IMR-90 (cell line): ENCODE data around the gene STK40. TPM values are rescaled to one million over a fixed set of nuclear protein-coding genes. Genes with fewer than 3 reads are reported as not detected.

Experiments
- ATAC-seq: fragments of 200-7000 bp; cut with Tn5 transposase; 2 replicates; pipeline ENCODE4 v1.9.1; 2020; ENCODE audit warnings: low read depth, mild to moderate bottlenecking, moderate library complexity
- BruUV-seq: library from RNA; stranded (reverse); fragments of 400-500 nt; replicated peaks from 2 replicates; lab custom pipeline; 2021; lab: Mats Ljungman, UMichigan
- CTCF ChIA-PET: fragments of 300-600 bp; formaldehyde crosslinking; extraction: SDS; loops from one replicate; lab custom pipeline; 2021; ENCODE audit warnings: antibody characterized with exemption; lab: Yijun Ruan, JAX
- POLR2A ChIA-PET: fragments of 300-600 bp; sonication (Branson Sonifier 250); formaldehyde crosslinking; loops from one replicate; lab custom pipeline; 2022; ENCODE audit warnings: antibody characterized with exemption; ENCODE audit not compliant: unreplicated experiment; lab: Charles Lee
- DNase-seq: peaks from one replicate; pipeline ENCODE4 v3.0.0; 2013
- H2AFZ ChIP-seq: replicated peaks from 2 replicates; pipeline ENCODE3; 2013; ENCODE audit warnings: low read length, mild to moderate bottlenecking; ENCODE audit not compliant: poor library complexity
- H2AK5ac ChIP-seq: 2 replicates; pipeline ENCODE4 v1.6.1; 2013; ENCODE audit warnings: low read depth, low read length, inconsistent platforms
- H2AK9ac ChIP-seq: replicated peaks from 2 replicates; pipeline ENCODE3; 2013; ENCODE audit warnings: mild to moderate bottlenecking, low read depth, low read length, moderate library complexity; ENCODE audit not compliant: poor library complexity
- H2BK120ac ChIP-seq: 2 replicates; pipeline ENCODE4 v1.6.1; 2013; ENCODE audit warnings: low read depth, low read length, inconsistent platforms
- H2BK15ac ChIP-seq: 3 replicates; pipeline ENCODE4 v1.6.1; 2013; ENCODE audit warnings: low read depth, low read length, inconsistent platforms
- H2BK20ac ChIP-seq: 2 replicates; pipeline ENCODE4 v1.6.1; 2013; ENCODE audit warnings: low read depth, mild to moderate bottlenecking, inconsistent platforms, low read length, moderate library complexity
- H2BK5ac ChIP-seq: 2 replicates; pipeline ENCODE4 v1.6.1; 2013; ENCODE audit warnings: mild to moderate bottlenecking, low read depth, low read length, inconsistent platforms; ENCODE audit not compliant: poor library complexity, severe bottlenecking
- H3K14ac ChIP-seq: replicated peaks from 2 replicates; pipeline ENCODE4 v1.6.1; 2013; ENCODE audit warnings: low read depth, low read length, inconsistent platforms
- H3K18ac ChIP-seq: 2 replicates; pipeline ENCODE4 v1.6.1; 2013; ENCODE audit warnings: low read depth, low read length, control low read depth
- H3K23ac ChIP-seq: 2 replicates; pipeline ENCODE4 v1.6.1; 2013; ENCODE audit warnings: low read depth, low read length, inconsistent platforms
- H3K27ac ChIP-seq: 2 replicates; pipeline ENCODE4 v1.5.1; 2013; ENCODE audit warnings: mild to moderate bottlenecking, control low read depth, low read length; ENCODE audit not compliant: insufficient read depth
- H3K27me3 ChIP-seq: 2 replicates; pipeline ENCODE4 v1.6.1; 2013; ENCODE audit warnings: low read length; ENCODE audit not compliant: control insufficient read depth, insufficient read depth
- H3K36me3 ChIP-seq: 2 replicates; pipeline ENCODE4 v1.6.1; 2013; ENCODE audit warnings: low read length, mixed read lengths; ENCODE audit not compliant: control insufficient read depth, insufficient read depth
- H3K4ac ChIP-seq: 2 replicates; pipeline ENCODE4 v1.6.1; 2013; ENCODE audit warnings: low read depth, low read length, inconsistent platforms
- H3K4me1 ChIP-seq: 2 replicates; pipeline ENCODE4 v1.6.1; 2013; ENCODE audit warnings: low read length, mixed read lengths; ENCODE audit not compliant: control insufficient read depth, insufficient read depth
- H3K4me2 ChIP-seq: 2 replicates; pipeline ENCODE4 v1.6.1; 2013; ENCODE audit warnings: low read depth, mild to moderate bottlenecking, control low read depth, low read length, moderate library complexity
- H3K4me3 ChIP-seq: 2 replicates; pipeline ENCODE4 v1.5.1; 2013; ENCODE audit warnings: low read depth, mild to moderate bottlenecking, control low read depth, low read length, moderate library complexity; ENCODE audit not compliant: insufficient read depth
- H3K56ac ChIP-seq: 2 replicates; pipeline ENCODE4 v1.6.1; 2013; ENCODE audit warnings: low read length, inconsistent platforms; ENCODE audit not compliant: insufficient read depth; ENCODE audit errors: extremely low read depth
- H3K79me1 ChIP-seq, 2 experiments: 2 replicates each; pipeline ENCODE4 v1.6.1; 2013; ENCODE audit warnings: low read length in 2 of 2, inconsistent platforms in 1 of 2, low read depth in 1 of 2
- H3K9ac ChIP-seq: 2 replicates; pipeline ENCODE4 v1.6.1; 2013; ENCODE audit warnings: low read depth, low read length, control low read depth
- H3K9me1 ChIP-seq: 2 replicates; pipeline ENCODE4 v1.6.1; 2013; ENCODE audit warnings: low read length, inconsistent platforms; ENCODE audit not compliant: insufficient read depth
- H3K9me3 ChIP-seq: 2 replicates; pipeline ENCODE4 v1.6.1; 2013; ENCODE audit warnings: low read length; ENCODE audit not compliant: control insufficient read depth, insufficient read depth
- H4K20me1 ChIP-seq: 2 replicates; pipeline ENCODE4 v1.6.1; 2013; ENCODE audit warnings: low read length, inconsistent platforms; ENCODE audit not compliant: insufficient read depth
- H4K5ac ChIP-seq: 2 replicates; pipeline ENCODE4 v1.6.1; 2013; ENCODE audit warnings: mild to moderate bottlenecking, low read depth, low read length, control low read depth
- H4K8ac ChIP-seq, 2 experiments: 2 replicates each; pipeline ENCODE4 v1.6.1; 2013; ENCODE audit warnings: low read depth in 2 of 2, low read length in 2 of 2, control low read depth in 1 of 2, inconsistent platforms in 1 of 2
- H4K91ac ChIP-seq: 2 replicates; pipeline ENCODE4 v1.6.1; 2013; ENCODE audit warnings: low read depth, low read length, inconsistent platforms; ENCODE audit not compliant: insufficient read depth
- BHLHE40 ChIP-seq: fragments of 150-350 bp; IDR thresholded peaks from 2 replicates; pipeline ENCODE4 v1.6.1; 2016; ENCODE audit warnings: mild to moderate bottlenecking, low read depth, low read length
- CHD1 ChIP-seq: IDR thresholded peaks from 2 replicates; pipeline ENCODE4 v1.6.1; 2012; ENCODE audit warnings: low read depth, low read length, improper control_type of control experiment
- FOS ChIP-seq: fragments of 150-350 bp; IDR thresholded peaks from 2 replicates; pipeline ENCODE4 v1.6.1; 2016; ENCODE audit warnings: low read depth, low read length
- MAFK ChIP-seq: IDR thresholded peaks from 2 replicates; pipeline ENCODE4 v1.6.1; 2012; ENCODE audit warnings: low read depth, low read length, improper control_type of control experiment
- MAZ ChIP-seq: IDR thresholded peaks from 2 replicates; pipeline ENCODE4 v1.6.1; 2012; ENCODE audit warnings: low read depth, mild to moderate bottlenecking, low read length, improper control_type of control experiment, moderate library complexity, borderline replicate concordance
- RCOR1 ChIP-seq: IDR thresholded peaks from 2 replicates; pipeline ENCODE4 v1.6.1; 2012; ENCODE audit warnings: mild to moderate bottlenecking, low read length, improper control_type of control experiment; ENCODE audit not compliant: insufficient replicate concordance
- WGBS, 2 experiments: methylation state at CpG; one replicate each; pipeline versions ENCODE4 v1.1.5 to v1.1.7; 2013; ENCODE audit warnings: missing lambda C conversion rate in 2 of 2; ENCODE audit not compliant: insufficient read length in 1 of 2; ENCODE audit errors: extremely low coverage in 2 of 2; 5-methylcytosine and 5-hydroxymethylcytosine counted together
- dilution Hi-C: fragments of 300-500 bp; cut with HindIII; formaldehyde crosslinking; loops from one replicate; pipeline ENCODE4 v1.14.3; 2018; ENCODE audit warnings: low sequenced_read_pairs; ENCODE audit not compliant: unreplicated experiment
- in situ Hi-C: fragments of 300-500 bp; cut with MboI; formaldehyde crosslinking; loops from 3 replicates; pipeline ENCODE4 v1.14.3; 2019; ENCODE audit warnings: low sequenced_read_pairs, inconsistent platforms, mixed read lengths
- intact Hi-C: fragments of 100-400 bp; cut with micrococcal nuclease; formaldehyde crosslinking; loops from 2 replicates; pipeline ENCODE4 v1.10.0; 2022
- polyA plus RNA-seq, 3 experiments: library from polyadenylated mRNA; depleted of rRNA; stranded (reverse); fragments of >200 nt; gene quantifications; 2 replicates each; pipeline ENCODE4 v1.2.3, GENCODE V29; 2012; ENCODE audit warnings: low replicate concordance in 1 of 3
- total RNA-seq: library from RNA; depleted of rRNA; stranded (reverse); fragments of >200 nt; gene quantifications from 2 replicates; pipeline ENCODE4 v1.2.3, GENCODE V29; 2012
- TF ChIP-seq, protein P1 (sequence below): fragments of 150-350 bp; IDR thresholded peaks from 2 replicates; pipeline ENCODE4 v1.6.1; 2017; ENCODE audit warnings: mild to moderate bottlenecking, antibody characterized with exemption, low read length, low read depth
- TF ChIP-seq, protein P2 (sequence below): conservative IDR thresholded peaks from 2 replicates; pipeline ENCODE4 v1.5.1; 2012; ENCODE audit warnings: mild to moderate bottlenecking, low read depth, low read length, improper control_type of control experiment

Gene STK40
- total and polyA plus RNA-seq, 2 of the 4 experiments (the other 2 are of a cell fraction) = 16.0 to 29.9 TPM

DNA sequence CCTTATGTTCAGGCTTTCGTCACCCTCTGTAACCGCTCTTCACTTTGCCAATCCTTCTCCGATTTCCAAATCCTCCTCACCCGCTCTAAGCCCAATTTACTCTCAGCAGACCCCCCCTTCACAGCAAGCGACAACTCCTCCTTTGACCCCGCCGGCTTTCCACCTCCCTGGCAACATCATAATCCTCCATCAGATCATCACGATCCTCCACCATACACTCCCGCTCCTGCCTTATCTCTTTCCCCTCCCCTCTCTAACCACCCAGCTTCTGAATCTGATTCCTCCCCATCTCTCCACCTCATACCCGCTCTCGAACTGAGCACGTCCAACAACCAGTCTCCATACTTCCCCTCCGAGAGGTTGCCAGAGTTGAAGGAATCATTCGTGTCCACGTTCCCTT is 54.8 kb downstream of the STK40 start:
- no peak overlapping the region for H4K8ac ChIP-seq
- no peaks in the 10 kb centered on the region for H4K20me1 ChIP-seq
- ATAC-seq (no peak), DNase-seq (no peak)
- H3K18ac ChIP-seq = no peak overlapping the region
- no peak overlapping the region for H4K91ac ChIP-seq
- H2BK120ac ChIP-seq = no peak overlapping the region
- intact Hi-C loops = no loop called here
- no peak overlapping the region for H3K4me2 ChIP-seq
- ChIA-PET CTCF (no interaction called here), POLR2A (no interaction called here)
- H3K9me3 ChIP-seq = no peaks in the 10 kb centered on the region
- H3K56ac ChIP-seq = no peak overlapping the region
- H3K14ac ChIP-seq = no peak overlapping the region
- H3K4me1 ChIP-seq = peaks cover 6% of the 10 kb centered on the region
- no peak overlapping the region for H2AK9ac ChIP-seq
- peaks cover 0 to 28% of the 10 kb centered on the region in 2 experiments for H3K79me1 ChIP-seq
- no peak overlapping the region for H2AFZ ChIP-seq
- BruUV-seq = no TSS peak
- H2AK5ac ChIP-seq = no peak overlapping the region
- TF ChIP-seq, protein P1, sequence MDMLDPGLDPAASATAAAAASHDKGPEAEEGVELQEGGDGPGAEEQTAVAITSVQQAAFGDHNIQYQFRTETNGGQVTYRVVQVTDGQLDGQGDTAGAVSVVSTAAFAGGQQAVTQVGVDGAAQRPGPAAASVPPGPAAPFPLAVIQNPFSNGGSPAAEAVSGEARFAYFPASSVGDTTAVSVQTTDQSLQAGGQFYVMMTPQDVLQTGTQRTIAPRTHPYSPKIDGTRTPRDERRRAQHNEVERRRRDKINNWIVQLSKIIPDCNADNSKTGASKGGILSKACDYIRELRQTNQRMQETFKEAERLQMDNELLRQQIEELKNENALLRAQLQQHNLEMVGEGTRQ = no peak
- TF ChIP-seq MAZ = no peak
- no peak for TF ChIP-seq RCOR1
- TF ChIP-seq, protein P2, sequence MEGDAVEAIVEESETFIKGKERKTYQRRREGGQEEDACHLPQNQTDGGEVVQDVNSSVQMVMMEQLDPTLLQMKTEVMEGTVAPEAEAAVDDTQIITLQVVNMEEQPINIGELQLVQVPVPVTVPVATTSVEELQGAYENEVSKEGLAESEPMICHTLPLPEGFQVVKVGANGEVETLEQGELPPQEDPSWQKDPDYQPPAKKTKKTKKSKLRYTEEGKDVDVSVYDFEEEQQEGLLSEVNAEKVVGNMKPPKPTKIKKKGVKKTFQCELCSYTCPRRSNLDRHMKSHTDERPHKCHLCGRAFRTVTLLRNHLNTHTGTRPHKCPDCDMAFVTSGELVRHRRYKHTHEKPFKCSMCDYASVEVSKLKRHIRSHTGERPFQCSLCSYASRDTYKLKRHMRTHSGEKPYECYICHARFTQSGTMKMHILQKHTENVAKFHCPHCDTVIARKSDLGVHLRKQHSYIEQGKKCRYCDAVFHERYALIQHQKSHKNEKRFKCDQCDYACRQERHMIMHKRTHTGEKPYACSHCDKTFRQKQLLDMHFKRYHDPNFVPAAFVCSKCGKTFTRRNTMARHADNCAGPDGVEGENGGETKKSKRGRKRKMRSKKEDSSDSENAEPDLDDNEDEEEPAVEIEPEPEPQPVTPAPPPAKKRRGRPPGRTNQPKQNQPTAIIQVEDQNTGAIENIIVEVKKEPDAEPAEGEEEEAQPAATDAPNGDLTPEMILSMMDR = no peak
- TF ChIP-seq MAFK = no peak
- no peak for TF ChIP-seq FOS
- TF ChIP-seq BHLHE40 = no peak
- no peak for TF ChIP-seq CHD1
- H2BK5ac ChIP-seq = no peak overlapping the region
- no peaks in the 10 kb centered on the region for H3K27me3 ChIP-seq
- H3K4ac ChIP-seq = no peak overlapping the region
- in situ Hi-C loops = no loop called here
- dilution Hi-C loops = no loop called here
- no peak overlapping the region for H3K23ac ChIP-seq
- H2BK15ac ChIP-seq = no peak overlapping the region
- H3K36me3 ChIP-seq = no peaks in the 10 kb centered on the region
- WGBS, 2 experiments = 84% methylated on average over 12 of the region's 15 CpGs; no CpG with 5 or more reads in 1 of the 2 experiments
- H3K4me3 ChIP-seq = no peak overlapping the region
- no peak overlapping the region for H3K9ac ChIP-seq
- H4K5ac ChIP-seq = no peak overlapping the region
- peaks cover 16% of the 10 kb centered on the region for H3K9me1 ChIP-seq
- H2BK20ac ChIP-seq = no peak overlapping the region
- no peak overlapping the region for H3K27ac ChIP-seq
